HUES6 (cell line): Measurements from ENCODE around the gene DPEP2NB.

ENCODE experiments used
- H3K27ac ChIP-seq: 2 replicates; pipeline ENCODE4 v1.7.0; 2013; ENCODE audit warnings: low read depth, mild to moderate bottlenecking, low read length, inconsistent platforms
- H3K27me3 ChIP-seq: 2 replicates; pipeline ENCODE4 v1.6.1; 2013; ENCODE audit warnings: low read length; ENCODE audit not compliant: control insufficient read depth, insufficient read depth
- H3K36me3 ChIP-seq: 2 replicates; pipeline ENCODE4 v1.6.1; 2013; ENCODE audit warnings: low read length; ENCODE audit not compliant: control insufficient read depth, insufficient read depth
- H3K4me1 ChIP-seq: 2 replicates; pipeline ENCODE4 v1.6.1; 2013; ENCODE audit warnings: low read length; ENCODE audit not compliant: control insufficient read depth, insufficient read depth
- H3K4me3 ChIP-seq: 2 replicates; pipeline ENCODE4 v1.5.1; 2013; ENCODE audit warnings: low read depth, low read length
- H3K9ac ChIP-seq: one replicate; pipeline ENCODE4 v1.6.1; 2013; ENCODE audit warnings: mild to moderate bottlenecking, low read length
- H3K9me3 ChIP-seq: 2 replicates; pipeline ENCODE4 v1.6.1; 2013; ENCODE audit warnings: low read depth, low read length; ENCODE audit not compliant: control insufficient read depth, insufficient read depth

Gene DPEP2NB, protein sequence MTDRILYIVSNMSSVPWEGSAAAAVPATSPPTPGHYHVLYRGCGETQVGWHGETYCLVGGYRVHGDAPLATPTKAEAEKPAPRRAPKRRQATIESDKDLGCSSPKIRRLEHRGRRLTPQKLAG

GRCh38 chr16:68015681-68016080 lies at the start of gene DPEP2NB:
Gene DPEP2NB (minus strand): TSS chr16:68015911. CDS start chr16:68015770, 141 bp downstream.
- no peaks in the 10 kb centered on the region for H3K4me1 ChIP-seq
- no peaks in the 10 kb centered on the region for H3K27me3 ChIP-seq
- no peak within 1 kb of the TSS for H3K4me3 ChIP-seq
- H3K9me3 ChIP-seq = no peaks in the 10 kb centered on the region
- no peaks in the 10 kb centered on the region for H3K36me3 ChIP-seq
- no peak within 1 kb of the TSS for H3K9ac ChIP-seq
- H3K27ac ChIP-seq = no peak within 1 kb of the TSS

DNA sequence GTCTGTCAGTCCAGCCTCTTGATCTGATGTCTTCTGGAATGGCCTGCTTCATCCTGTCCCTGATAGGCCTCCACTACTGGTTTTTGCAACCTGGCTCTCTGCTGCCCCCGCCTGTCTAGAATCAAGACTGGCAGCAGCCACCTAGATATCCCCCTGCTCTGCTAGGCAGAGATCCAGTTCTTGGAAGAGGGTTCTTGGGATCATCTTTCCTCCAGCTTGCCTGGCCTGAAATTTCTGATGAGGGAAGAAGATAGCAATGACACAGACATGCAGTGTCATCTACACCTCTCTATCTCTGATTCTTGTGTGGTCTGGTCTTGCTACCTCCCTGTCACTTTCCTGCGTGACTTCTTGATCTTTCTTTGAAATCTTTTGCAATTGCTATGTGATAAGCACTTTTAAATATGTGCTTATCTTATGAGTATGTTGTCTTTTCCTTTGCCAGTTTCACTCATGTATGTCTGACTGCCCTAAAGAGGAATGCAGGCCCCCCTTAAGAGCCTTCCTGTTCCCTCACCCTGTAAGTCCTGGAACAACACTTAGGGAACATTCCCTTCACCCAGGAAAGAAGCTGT lies 49.2 kb upstream of the DPEP2NB start:
- Histone ChIP-seq H3K36me3 (peaks cover 56% of the 10 kb centered on the region), H3K27ac (no peak overlapping the region), H3K4me3 (no peak overlapping the region), H3K4me1 (no peaks in the 10 kb centered on the region), H3K9me3 (no peaks in the 10 kb centered on the region), H3K9ac (no peak overlapping the region), H3K27me3 (no peaks in the 10 kb centered on the region)

- Histone ChIP-seq H3K4me1 (no peaks in the 10 kb centered on the region), H3K27ac (no peak overlapping the region)
Measured at GRCh38 chr16:68062910-68063393, 47.2 kb upstream of the DPEP2NB start.

GRCh38 chr16:68061396-68061795 lies 45.7 kb upstream of the DPEP2NB start:
- Histone ChIP-seq H3K9ac (no peak overlapping the region), H3K4me1 (no peaks in the 10 kb centered on the region), H3K27me3 (no peaks in the 10 kb centered on the region), H3K4me3 (no peak overlapping the region), H3K27ac (no peak overlapping the region), H3K9me3 (no peaks in the 10 kb centered on the region), H3K36me3 (peaks cover 54% of the 10 kb centered on the region)

More at GRCh38 chr16:68062910-68063393, 47.2 kb upstream of the DPEP2NB start:
- Histone ChIP-seq H3K9ac (no peak overlapping the region), H3K9me3 (no peaks in the 10 kb centered on the region), H3K4me3 (no peak overlapping the region), H3K27me3 (no peaks in the 10 kb centered on the region), H3K36me3 (peaks cover 55% of the 10 kb centered on the region)

- Histone ChIP-seq H3K4me1 (no peaks in the 10 kb centered on the region), H3K9ac (no peak overlapping the region), H3K36me3 (peaks cover 62% of the 10 kb centered on the region)
Measured at GRCh38 chr16:68059804-68060203, 44.1 kb upstream of the DPEP2NB start.

DNA sequence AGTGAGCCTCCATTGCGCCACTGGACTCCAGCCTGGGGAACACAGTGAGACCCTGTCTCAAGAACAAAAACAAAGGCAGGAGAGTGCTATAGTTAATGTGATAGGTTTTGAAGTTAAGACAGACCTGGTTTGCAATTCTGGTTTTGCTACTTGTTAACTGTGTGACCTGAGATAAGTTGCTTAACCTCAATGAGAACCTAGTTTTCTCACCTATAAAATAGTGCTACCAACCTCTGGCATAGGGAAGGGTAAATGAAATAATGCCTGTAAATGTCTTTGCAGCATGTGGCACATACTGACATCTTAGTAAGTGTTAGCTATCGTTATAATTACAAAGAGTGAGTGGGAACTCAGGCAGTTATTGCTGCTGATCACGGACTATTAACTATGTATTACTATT lies 39.7 kb upstream of the DPEP2NB start:
- no peaks in the 10 kb centered on the region for H3K9me3 ChIP-seq
- no peak overlapping the region for H3K9ac ChIP-seq
- H3K36me3 ChIP-seq = peaks cover 61% of the 10 kb centered on the region
- no peak overlapping the region for H3K4me3 ChIP-seq
- H3K27me3 ChIP-seq = no peaks in the 10 kb centered on the region
- H3K4me1 ChIP-seq = no peaks in the 10 kb centered on the region
- no peak overlapping the region for H3K27ac ChIP-seq

More at GRCh38 chr16:68059804-68060203, 44.1 kb upstream of the DPEP2NB start:
- Histone ChIP-seq H3K27me3 (no peaks in the 10 kb centered on the region), H3K27ac (no peak overlapping the region), H3K4me3 (no peak overlapping the region), H3K9me3 (no peaks in the 10 kb centered on the region)

DNA sequence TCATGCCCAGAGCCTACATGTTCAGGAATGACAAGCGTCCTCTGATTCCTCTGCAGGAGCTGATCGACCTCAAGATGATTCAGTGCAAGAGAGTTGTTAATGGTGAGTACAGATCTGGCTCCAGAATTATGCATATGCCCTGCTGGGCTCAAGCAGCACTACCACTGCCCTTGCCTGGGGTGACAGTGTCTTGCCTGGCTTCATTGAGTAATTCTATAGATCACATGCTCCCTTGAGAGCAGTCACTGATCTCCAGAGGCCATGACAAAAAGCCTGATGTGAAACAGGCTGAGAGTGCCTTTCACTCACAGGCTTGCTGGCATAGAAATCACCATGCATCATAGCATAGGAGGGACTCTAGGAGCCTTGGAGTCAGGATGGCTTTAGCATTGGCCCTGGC lies 33.7 kb upstream of the DPEP2NB start:
- no peak overlapping the region for H3K4me3 ChIP-seq
- no peaks in the 10 kb centered on the region for H3K4me1 ChIP-seq
- no peaks in the 10 kb centered on the region for H3K27me3 ChIP-seq
- no peak overlapping the region for H3K9ac ChIP-seq
- H3K9me3 ChIP-seq = no peaks in the 10 kb centered on the region
- peaks cover 47% of the 10 kb centered on the region for H3K36me3 ChIP-seq
- H3K27ac ChIP-seq = no peak overlapping the region

GRCh38 chr16:68047987-68048386 lies 32.3 kb upstream of the DPEP2NB start:
- H3K36me3 ChIP-seq = peaks cover 34% of the 10 kb centered on the region
- H3K27me3 ChIP-seq = no peaks in the 10 kb centered on the region

DNA sequence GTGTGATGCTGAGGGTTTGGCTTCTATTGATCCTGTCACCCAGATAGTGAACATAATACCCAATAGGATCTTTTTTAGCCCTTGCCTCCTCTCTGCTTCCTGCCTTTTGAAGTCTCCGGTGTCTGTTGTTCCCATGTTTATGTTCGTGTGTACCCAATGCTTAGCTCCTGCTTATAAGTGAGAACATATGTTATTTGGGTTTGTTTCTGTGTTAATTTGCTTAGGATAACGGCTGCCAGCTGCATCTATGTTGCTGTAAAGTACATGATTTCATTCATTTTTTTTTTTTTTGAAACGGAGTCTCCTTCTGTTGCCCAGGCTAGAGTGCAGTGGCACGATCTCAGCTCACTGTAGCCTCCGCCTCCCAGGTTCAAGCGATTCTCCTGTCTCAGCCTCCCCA lies 30.4 kb upstream of the DPEP2NB start:
- Histone ChIP-seq H3K36me3 (peaks cover 30% of the 10 kb centered on the region), H3K9ac (no peak overlapping the region), H3K9me3 (no peaks in the 10 kb centered on the region), H3K4me1 (no peaks in the 10 kb centered on the region), H3K27me3 (no peaks in the 10 kb centered on the region), H3K27ac (no peak overlapping the region), H3K4me3 (no peak overlapping the region)

More at GRCh38 chr16:68047987-68048386, 32.3 kb upstream of the DPEP2NB start:
- Histone ChIP-seq H3K27ac (no peak overlapping the region), H3K9me3 (no peaks in the 10 kb centered on the region), H3K4me3 (no peak overlapping the region), H3K4me1 (no peaks in the 10 kb centered on the region), H3K9ac (no peak overlapping the region)

GRCh38 chr16:68041783-68042182 lies 26.1 kb upstream of the DPEP2NB start:
- Histone ChIP-seq H3K4me3 (no peak overlapping the region), H3K27me3 (no peaks in the 10 kb centered on the region), H3K4me1 (no peaks in the 10 kb centered on the region), H3K36me3 (peaks cover 21% of the 10 kb centered on the region), H3K9me3 (no peaks in the 10 kb centered on the region), H3K9ac (no peak overlapping the region), H3K27ac (no peak overlapping the region)

DNA sequence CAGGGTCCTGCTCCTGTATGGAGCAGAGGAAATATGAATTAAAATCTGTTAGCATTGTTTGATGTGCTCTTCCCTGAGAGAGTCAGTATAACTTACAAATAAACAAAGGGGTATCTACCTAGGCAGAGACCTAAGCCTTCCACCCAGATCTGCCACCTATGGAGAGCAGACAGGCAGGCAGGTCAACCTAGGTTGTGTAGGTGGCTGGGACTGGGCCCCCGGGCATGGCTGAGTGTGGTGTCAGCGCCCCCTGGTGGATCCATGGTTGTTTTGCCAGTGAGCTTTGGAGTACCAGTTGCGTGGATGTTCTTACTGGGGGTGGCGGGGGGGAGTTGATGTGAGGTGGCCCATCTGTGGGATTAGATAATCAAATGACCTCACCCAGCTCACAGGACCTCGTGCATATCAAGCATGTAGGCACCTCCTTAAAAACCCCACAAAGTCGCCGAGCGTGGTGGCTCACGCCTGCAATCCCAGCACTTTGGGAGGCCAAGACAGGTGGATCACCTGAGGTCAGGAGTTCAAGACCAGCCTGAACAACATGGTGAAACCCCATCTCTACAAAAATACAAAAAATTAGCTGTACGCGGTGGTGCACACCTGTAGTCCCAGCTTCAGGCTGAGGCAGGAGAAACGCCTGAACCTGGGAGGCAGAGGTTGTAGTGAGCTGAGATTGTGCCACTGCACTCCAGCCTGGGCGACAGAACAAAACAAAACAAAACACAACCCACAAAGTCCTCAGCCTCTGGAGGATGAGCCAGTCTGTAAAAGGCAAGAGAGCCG lies 25.0 kb upstream of the DPEP2NB start:
- Histone ChIP-seq H3K4me1 (no peaks in the 10 kb centered on the region), H3K4me3 (no peak overlapping the region), H3K9ac (no peak overlapping the region), H3K9me3 (no peaks in the 10 kb centered on the region), H3K36me3 (peaks cover 17% of the 10 kb centered on the region), H3K27ac (no peak overlapping the region), H3K27me3 (no peaks in the 10 kb centered on the region)
